Cardiac muscle cell (in vitro differentiated cells and primary cell): ENCODE results near the gene PASD1. TPM values are rescaled to one million over a fixed set of nuclear protein-coding genes. Genes with fewer than 3 reads are reported as not detected.

ENCODE experiments used
- DNase-seq, 2 donors: peaks; one replicate each; pipeline versions ENCODE4 v3.0.0 to v3.0.0-alpha.2; 2010 to 2017; ENCODE audit warnings: low read depth in 1 of 2, low spot score in 1 of 2
- H3K27ac ChIP-seq: fragments of 200-600 bp; sonication (generic); 2 replicates; pipeline ENCODE4 v1.5.1; 2016
- H3K27me3 ChIP-seq: fragments of 200-600 bp; sonication (generic); 2 replicates; pipeline ENCODE4 v1.6.0; 2016; ENCODE audit warnings: control low read depth
- H3K36me3 ChIP-seq: fragments of 200-600 bp; sonication (generic); 2 replicates; pipeline ENCODE4 v1.5.1; 2016; ENCODE audit warnings: control low read depth
- H3K4me1 ChIP-seq: fragments of 200-600 bp; sonication (generic); 2 replicates; pipeline ENCODE4 v1.8.1; 2017; ENCODE audit warnings: low read depth, mild to moderate bottlenecking, mixed run types
- H3K4me3 ChIP-seq: fragments of 200-600 bp; sonication (generic); 2 replicates; pipeline ENCODE4 v1.5.1; 2016; ENCODE audit warnings: mild to moderate bottlenecking
- H3K9me3 ChIP-seq: fragments of 200-600 bp; sonication (generic); 2 replicates; pipeline ENCODE4 v1.5.1; 2017; ENCODE audit warnings: low read depth, mild to moderate bottlenecking, control low read depth
- polyA plus RNA-seq: library from polyadenylated mRNA; unstranded; fragments of >200 nt; fragmentation: Nextera tagmentation; extraction: Ambion mirVana; gene quantifications from 2 replicates; pipeline ENCODE4 v1.2.1, GENCODE V29; 2016
- total RNA-seq: library from RNA; depleted of rRNA; stranded (reverse); fragments of >200 nt; gene quantifications from 2 replicates; pipeline ENCODE4 v1.2.3, GENCODE V29; 2016
- TF ChIP-seq, protein P1 (sequence below): IDR thresholded peaks from 2 replicates; pipeline ENCODE4 v1.5.1; 2012; ENCODE audit warnings: low read depth, mild to moderate bottlenecking, low read length

The PASD1 gene
- total and polyA plus RNA-seq, 2 experiments from 2014 or later = 0.13 to 0.30 TPM

DNA sequence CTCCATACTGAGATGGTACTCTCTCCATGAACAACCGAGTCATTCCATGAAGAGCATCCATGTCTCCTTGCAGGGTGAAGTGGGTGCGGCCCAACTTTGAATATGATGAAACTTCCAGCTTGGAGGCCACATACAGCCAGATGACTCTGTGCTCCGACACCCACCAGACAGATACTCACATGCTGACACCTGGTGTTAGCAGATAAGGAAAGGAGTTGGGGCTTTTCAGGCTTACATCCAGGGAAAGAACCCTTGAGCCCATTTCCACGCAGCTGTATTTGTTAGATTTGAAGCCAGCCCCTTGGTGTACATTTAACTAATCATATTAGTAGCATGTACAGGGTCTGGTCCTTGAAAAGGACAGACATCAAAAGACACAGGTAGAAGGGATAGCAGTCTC is 69.7 kb downstream of the PASD1 start:
- Histone ChIP-seq H3K36me3 (no peaks in the 10 kb centered on the region), H3K9me3 (no peaks in the 10 kb centered on the region), H3K4me3 (no peak overlapping the region), H3K27ac (no peak overlapping the region), H3K4me1 (no peaks in the 10 kb centered on the region), H3K27me3 (no peaks in the 10 kb centered on the region)
- TF ChIP-seq, protein P1, sequence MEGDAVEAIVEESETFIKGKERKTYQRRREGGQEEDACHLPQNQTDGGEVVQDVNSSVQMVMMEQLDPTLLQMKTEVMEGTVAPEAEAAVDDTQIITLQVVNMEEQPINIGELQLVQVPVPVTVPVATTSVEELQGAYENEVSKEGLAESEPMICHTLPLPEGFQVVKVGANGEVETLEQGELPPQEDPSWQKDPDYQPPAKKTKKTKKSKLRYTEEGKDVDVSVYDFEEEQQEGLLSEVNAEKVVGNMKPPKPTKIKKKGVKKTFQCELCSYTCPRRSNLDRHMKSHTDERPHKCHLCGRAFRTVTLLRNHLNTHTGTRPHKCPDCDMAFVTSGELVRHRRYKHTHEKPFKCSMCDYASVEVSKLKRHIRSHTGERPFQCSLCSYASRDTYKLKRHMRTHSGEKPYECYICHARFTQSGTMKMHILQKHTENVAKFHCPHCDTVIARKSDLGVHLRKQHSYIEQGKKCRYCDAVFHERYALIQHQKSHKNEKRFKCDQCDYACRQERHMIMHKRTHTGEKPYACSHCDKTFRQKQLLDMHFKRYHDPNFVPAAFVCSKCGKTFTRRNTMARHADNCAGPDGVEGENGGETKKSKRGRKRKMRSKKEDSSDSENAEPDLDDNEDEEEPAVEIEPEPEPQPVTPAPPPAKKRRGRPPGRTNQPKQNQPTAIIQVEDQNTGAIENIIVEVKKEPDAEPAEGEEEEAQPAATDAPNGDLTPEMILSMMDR = no peak
- no peak for DNase-seq

DNA sequence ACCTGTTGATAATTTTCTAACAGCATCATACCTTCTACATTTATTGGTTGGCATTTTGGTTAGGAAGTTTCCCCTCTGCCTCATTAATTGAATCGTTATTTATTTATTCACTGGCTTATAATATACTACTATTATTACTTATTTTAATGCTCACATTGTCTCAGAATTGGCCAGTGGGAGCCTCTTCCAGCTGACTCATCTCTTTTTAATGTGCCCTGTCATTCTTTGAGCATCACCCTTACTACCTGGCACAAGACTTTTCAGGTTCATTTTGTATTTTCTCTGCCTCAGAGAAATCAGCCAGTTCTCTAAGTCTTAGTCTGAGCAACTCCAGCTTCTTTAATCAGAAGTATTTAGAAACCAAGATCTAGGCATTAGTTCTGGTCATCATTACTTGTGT is 71.5 kb downstream of the PASD1 start:
- H3K36me3 ChIP-seq = no peaks in the 10 kb centered on the region
- H3K4me3 ChIP-seq = no peak overlapping the region
- no peaks in the 10 kb centered on the region for H3K9me3 ChIP-seq
- no peak overlapping the region for H3K27ac ChIP-seq
- H3K27me3 ChIP-seq = no peaks in the 10 kb centered on the region
- DNase-seq = no peak
- H3K4me1 ChIP-seq = no peaks in the 10 kb centered on the region
- TF ChIP-seq, protein P1 = no peak

DNA sequence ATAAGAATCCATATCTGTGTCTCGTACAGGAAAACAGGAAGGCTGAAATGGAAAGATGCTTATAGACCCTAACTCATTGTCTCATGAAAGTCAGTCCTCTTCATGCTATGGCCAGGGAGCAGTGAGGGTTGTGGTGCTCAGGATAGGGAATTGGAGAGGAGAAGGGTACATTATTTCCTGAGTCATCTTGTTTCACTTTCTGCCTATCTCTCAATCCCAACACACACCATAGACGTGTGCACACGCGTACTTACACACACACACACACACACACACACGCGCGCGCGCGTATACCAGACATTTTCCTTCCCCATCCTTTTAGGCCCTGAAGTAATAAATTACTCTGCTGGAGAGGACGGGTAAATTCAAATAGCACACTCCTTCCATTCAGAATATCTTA is 78.1 kb downstream of the PASD1 start:
- TF ChIP-seq, protein P1 = no peak
- H3K4me3 ChIP-seq = no peak overlapping the region
- H3K9me3 ChIP-seq = no peaks in the 10 kb centered on the region
- H3K36me3 ChIP-seq = no peaks in the 10 kb centered on the region
- DNase-seq = no peak
- no peak overlapping the region for H3K27ac ChIP-seq
- no peaks in the 10 kb centered on the region for H3K4me1 ChIP-seq
- H3K27me3 ChIP-seq = no peaks in the 10 kb centered on the region

DNA sequence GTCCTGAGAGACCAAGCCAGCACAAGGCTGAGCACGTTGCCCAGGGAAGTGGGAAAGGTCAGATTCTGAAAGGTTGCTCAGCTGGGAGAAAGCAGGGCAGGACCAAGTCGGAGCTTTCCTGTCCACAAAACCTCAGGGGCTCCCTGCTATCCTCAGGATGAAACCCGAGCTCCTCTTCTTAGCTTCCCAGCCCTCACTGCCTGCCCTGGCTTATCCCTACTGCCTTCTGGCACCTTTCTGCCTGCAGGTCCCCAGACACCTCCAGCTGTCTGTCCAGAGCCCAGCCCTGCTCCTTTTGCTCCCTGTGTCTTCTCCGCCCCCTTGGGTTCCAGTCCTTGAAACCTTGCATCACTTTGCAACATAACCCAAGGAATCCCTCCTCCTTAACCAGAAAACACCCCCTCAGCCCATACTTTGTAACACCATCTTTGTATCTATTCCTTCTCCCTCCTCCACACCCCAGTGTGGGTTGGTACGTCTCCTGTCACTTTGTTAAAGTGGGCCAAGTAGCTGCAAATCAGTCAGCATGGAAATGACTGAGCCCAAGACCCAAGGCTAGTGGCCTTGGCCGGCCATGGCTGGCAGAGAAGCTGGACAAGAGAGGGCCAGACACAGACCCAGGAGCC is 111.8 kb downstream of the PASD1 start:
- H3K4me1 ChIP-seq = no peaks in the 10 kb centered on the region
- no peaks in the 10 kb centered on the region for H3K9me3 ChIP-seq
- TF ChIP-seq, protein P1 = no peak
- no peak overlapping the region for H3K4me3 ChIP-seq
- H3K27ac ChIP-seq = no peak overlapping the region
- DNase-seq = no peak
- H3K27me3 ChIP-seq = no peaks in the 10 kb centered on the region
- no peaks in the 10 kb centered on the region for H3K36me3 ChIP-seq

DNA sequence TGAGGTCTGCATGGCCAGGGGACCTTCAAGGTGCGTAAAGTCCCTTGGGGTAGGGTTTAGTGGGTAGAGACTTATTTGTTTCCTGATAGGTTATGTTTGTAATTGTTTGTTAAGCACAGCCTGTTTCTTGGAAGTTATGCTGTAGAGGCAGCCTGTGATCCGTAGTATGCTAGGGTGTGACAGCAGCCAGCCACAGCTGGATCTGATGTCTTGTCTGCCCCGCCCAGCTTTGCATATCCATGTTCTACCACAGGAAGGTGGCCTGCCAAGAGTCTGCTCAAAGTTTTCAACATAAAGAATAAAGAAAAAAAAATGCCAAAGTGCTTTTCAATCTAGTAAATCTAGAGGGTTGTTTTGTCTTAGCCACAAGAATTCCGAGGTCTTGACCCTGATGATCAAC is 112.7 kb downstream of the PASD1 start:
- DNase-seq = no peak
- Histone ChIP-seq H3K36me3 (no peaks in the 10 kb centered on the region), H3K9me3 (no peaks in the 10 kb centered on the region), H3K4me1 (no peaks in the 10 kb centered on the region), H3K4me3 (no peak overlapping the region), H3K27me3 (no peaks in the 10 kb centered on the region), H3K27ac (no peak overlapping the region)
- TF ChIP-seq, protein P1 = no peak
